Neural cell (in vitro differentiated cells): ENCODE data around the gene GRM5.
"Not testable (repeated sequence)": the region's sequence is repeated elsewhere in the genome, so short reads cannot be mapped to it uniquely, and the experiment has no call there.

Experiments used
- CTCF ChIP-seq: fragments of 450-650 bp; IDR thresholded peaks from 2 replicates; pipeline ENCODE4 v1.5.1; 2014; ENCODE audit warnings: antibody characterized with exemption, mild to moderate bottlenecking, moderate library complexity; ENCODE audit not compliant: poor library complexity, severe bottlenecking
- EZH2 ChIP-seq: fragments of 200-600, 300-800 bp; shearing (Covaris generic), sonication (generic); IDR thresholded peaks from 2 replicates; pipeline ENCODE4 v1.6.1; 2014; ENCODE audit warnings: antibody characterized with exemption, low read length, borderline replicate concordance, mild to moderate bottlenecking; ENCODE audit not compliant: insufficient read depth, poor library complexity, severe bottlenecking
- RAD21 ChIP-seq: fragments of 450-650 bp; conservative IDR thresholded peaks from 2 replicates; pipeline ENCODE4 v1.6.1; 2014; ENCODE audit warnings: antibody characterized with exemption, mild to moderate bottlenecking, moderate library complexity

DNA sequence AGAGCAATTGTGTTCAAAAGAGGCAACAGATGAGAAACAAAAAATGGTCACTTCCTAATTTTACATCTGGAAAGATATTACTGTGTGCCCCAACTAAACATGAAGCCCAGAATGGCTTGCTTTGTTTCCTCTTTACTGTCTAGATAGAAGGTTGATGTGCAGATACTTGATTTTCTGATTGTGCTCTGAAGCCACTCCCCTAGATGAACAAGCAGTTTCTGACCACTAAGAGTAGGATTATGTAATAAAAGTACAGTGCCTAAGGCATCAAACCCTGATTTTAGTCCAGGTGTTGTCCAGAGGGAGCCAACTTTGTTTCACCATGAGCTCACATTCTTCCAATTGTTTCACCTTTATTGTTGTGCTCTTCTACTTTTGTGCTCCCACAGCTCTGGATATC, 116.9 kb downstream of the GRM5 start:
- TF ChIP-seq CTCF, RAD21, EZH2: not testable (repeated sequence)
